Measurements from ENCODE around the gene RNF169. TPM values are rescaled to one million over a fixed set of nuclear protein-coding genes. Genes with fewer than 3 reads are reported as not detected.

RNF169 gene
- polyA plus RNA-seq, 1 donor = 15.5 TPM

Other genes starting within 250 kb of the RNF169 start
- gene POLD3, start 156.3 kb upstream of the RNF169 start, polyA plus RNA-seq (ENCODE audit: insufficient read length) = 13.6 TPM
- gene CHRDL2, start 17.4 kb upstream of the RNF169 start, polyA plus RNA-seq (ENCODE audit: insufficient read length) = 2.1 TPM
- 5.6 TPM for gene XRRA1, start 200.2 kb downstream of the RNF169 start, polyA plus RNA-seq (ENCODE audit: insufficient read length)
- 82.8 TPM for gene SPCS2, start 200.4 kb downstream of the RNF169 start, polyA plus RNA-seq (ENCODE audit: insufficient read length)
- gene NEU3, start 240.1 kb downstream of the RNF169 start, polyA plus RNA-seq (ENCODE audit: insufficient read length) = 21.2 TPM